K562 (cell line): Measurements from ENCODE around the gene ZMYND8. TPM values are rescaled to one million over a fixed set of nuclear protein-coding genes. Genes with fewer than 3 reads are reported as not detected.

Experiments used
- ARID3B ChIP-seq: fragments of 250-450 bp; sonication (Bioruptor Pico); IDR thresholded peaks from 2 replicates; pipeline ENCODE4 v1.4.0; 2020; ENCODE audit warnings: borderline replicate concordance
- ATF3 ChIP-seq, 2 experiments: fragments of 450-650 bp in 1 of 2; sonication (generic) in 1 of 2; formaldehyde crosslinking in 1 of 2; IDR thresholded peaks in 1 of 2; conservative IDR thresholded peaks in 1 of 2; 2 replicates each; pipeline versions ENCODE4 v1.6.1 to v1.8.1; 2016 to 2023; ENCODE audit warnings: mild to moderate bottlenecking in 2 of 2, moderate library complexity in 2 of 2, inconsistent platforms in 1 of 2, missing genetic modification reagents in 1 of 2
- BRF2 ChIP-seq: IDR thresholded peaks from 3 replicates; pipeline ENCODE4 v1.6.1; 2011; ENCODE audit warnings: borderline replicate concordance, mild to moderate bottlenecking; ENCODE audit not compliant: insufficient read length, insufficient read depth
- CREB1 ChIP-seq, 2 experiments: sonication (generic) in 1 of 2; formaldehyde crosslinking in 1 of 2; IDR thresholded peaks; 2 replicates each; pipeline versions ENCODE4 v1.6.1 to v1.8.0; 2012 to 2022; ENCODE audit warnings: inconsistent platforms in 1 of 2, mild to moderate bottlenecking in 1 of 2, missing genetic modification reagents in 1 of 2, moderate library complexity in 1 of 2
- DACH1 ChIP-seq: fragments of 450-650 bp; IDR thresholded peaks from 2 replicates; pipeline ENCODE4 v1.6.1; 2018; ENCODE audit not compliant: partially characterized antibody
- DPF2 ChIP-seq: fragments of 450-650 bp; IDR thresholded peaks from 2 replicates; pipeline ENCODE4 v1.6.1; 2016
- E2F3 ChIP-seq: fragments of 250-450 bp; sonication (Bioruptor Pico); IDR thresholded peaks from 2 replicates; pipeline ENCODE4 v1.4.0; 2020; ENCODE audit warnings: mild to moderate bottlenecking
- GABPA ChIP-seq: fragments of 200-800 bp; sonication (Bioruptor generic); conservative IDR thresholded peaks from 2 replicates; pipeline ENCODE4 v1.6.1; 2016; ENCODE audit warnings: low read depth, missing genetic modification characterization, missing compliant biosample characterization
- HDAC1 ChIP-seq, 2 experiments: fragments of 450-650 bp; IDR thresholded peaks; 2 replicates each; pipeline ENCODE4 v1.6.1; 2016 to 2017; ENCODE audit warnings: inconsistent platforms in 1 of 2, mild to moderate bottlenecking in 1 of 2, moderate library complexity in 1 of 2
- HDAC2 ChIP-seq: fragments of 450-650 bp; IDR thresholded peaks from 2 replicates; pipeline ENCODE4 v1.6.1; 2016; ENCODE audit warnings: mild to moderate bottlenecking
- HIVEP1 ChIP-seq: fragments of 250-450 bp; sonication (Bioruptor Pico); IDR thresholded peaks from 2 replicates; pipeline ENCODE4 v1.4.0; 2020; ENCODE audit warnings: mild to moderate bottlenecking
- KLF13 ChIP-seq: fragments of 450-650 bp; IDR thresholded peaks from 2 replicates; pipeline ENCODE4 v1.6.1; 2016; ENCODE audit warnings: missing genetic modification characterization, low read depth, mild to moderate bottlenecking, missing compliant biosample characterization, moderate library complexity, borderline replicate concordance
- MAFK ChIP-seq: IDR thresholded peaks from 2 replicates; pipeline ENCODE4 v1.6.1; 2011; ENCODE audit warnings: low read length, improper control_type of control experiment
- MEF2D ChIP-seq: conservative IDR thresholded peaks from 2 replicates; pipeline ENCODE4 v1.6.1; 2016; ENCODE audit warnings: low read depth, missing genetic modification characterization, missing compliant biosample characterization
- NCOA6 ChIP-seq: fragments of 450-650 bp; IDR thresholded peaks from 2 replicates; pipeline ENCODE4 v1.6.1; 2017; ENCODE audit warnings: mild to moderate bottlenecking
- POLR2AphosphoS2 ChIP-seq: IDR thresholded peaks from 2 replicates; pipeline ENCODE4 v1.6.1; 2012; ENCODE audit warnings: low read length, improper control_type of control experiment
- SMAD2 ChIP-seq: fragments of 150-350 bp; IDR thresholded peaks from 2 replicates; pipeline ENCODE4 v1.6.1; 2014; ENCODE audit warnings: low read depth, mild to moderate bottlenecking, low read length
- TAF15 ChIP-seq: fragments of 200-400 bp; formaldehyde crosslinking; IDR thresholded peaks from 2 replicates; pipeline ENCODE4 v1.6.1; 2017; ENCODE audit warnings: mild to moderate bottlenecking, low read depth, low read length, moderate library complexity
- TBP ChIP-seq: optimal IDR thresholded peaks from 2 replicates; pipeline ENCODE3; 2011; ENCODE audit warnings: low read depth, low read length, improper control_type of control experiment
- ZFX ChIP-seq: sonication (generic); formaldehyde crosslinking; IDR thresholded peaks from 2 replicates; pipeline ENCODE4 v1.8.0; 2022; ENCODE audit warnings: mild to moderate bottlenecking, missing genetic modification reagents, moderate library complexity
- ZNF224 ChIP-seq: sonication (generic); formaldehyde crosslinking; IDR thresholded peaks from 2 replicates; pipeline ENCODE4 v1.8.0; 2022; ENCODE audit warnings: mild to moderate bottlenecking, missing genetic modification reagents
- ZNF23 ChIP-seq: fragments of 250-450 bp; sonication (Bioruptor Pico); IDR thresholded peaks from 2 replicates; pipeline ENCODE4 v1.4.0; 2020; ENCODE audit warnings: mild to moderate bottlenecking
- ZNF347 ChIP-seq: fragments of 450-650 bp; formaldehyde crosslinking; IDR thresholded peaks from 2 replicates; pipeline ENCODE4 v1.4.0; 2020; ENCODE audit warnings: low read depth, mild to moderate bottlenecking, moderate library complexity
- ZNF511 ChIP-seq: sonication (generic); formaldehyde crosslinking; IDR thresholded peaks from 2 replicates; pipeline ENCODE4 v1.8.0; 2022; ENCODE audit warnings: mild to moderate bottlenecking, missing genetic modification reagents
- ZNF512 ChIP-seq: IDR thresholded peaks from 2 replicates; pipeline ENCODE4 v1.6.1; 2016; ENCODE audit warnings: missing genetic modification characterization, missing compliant biosample characterization
- polyA plus RNA-seq, 8 experiments: library from polyadenylated mRNA; depleted of rRNA in 4 of 8; stranded (reverse) in 5 of 8; unstranded in 3 of 8; fragments of >200 nt; fragmentation: Nextera tagmentation in 2 of 8; fragmentation: Illumina TruSeq in 1 of 8; extraction: Ambion mirVana in 2 of 8; extraction: Trizol in 1 of 8; gene quantifications; 2 replicates each; pipeline versions ENCODE4 v1.2.1 to v1.2.3, GENCODE V29; 2011 to 2014; ENCODE audit warnings: inconsistent platforms in 1 of 8, missing spikeins in 1 of 8
- total RNA-seq, 7 experiments: library from RNA; depleted of rRNA in 6 of 7; stranded (reverse); fragments of >200 nt in 6 of 7; fragmentation: Illumina TruSeq in 2 of 7; extraction: Trizol in 2 of 7; gene quantifications; 2 replicates each; pipeline versions ENCODE4 v1.2.1 to v1.2.3, GENCODE V29; 2011 to 2021; ENCODE audit warnings: low replicate concordance in 1 of 7

ZMYND8 gene
- total and polyA plus RNA-seq, 9 of the 15 experiments (the other 6 are each of a cell fraction or from before 2014, with no cell fraction given), result 31.8 to 148 (median 71.9) TPM

- TF ChIP-seq HIVEP1 (CRISPR knock-in tag), result no peak
- TF ChIP-seq TAF15, result no peak
- no peak for TF ChIP-seq ARID3B
- no peak for TF ChIP-seq ZNF347 (CRISPR knock-in tag)
- TF ChIP-seq DPF2, result peak; percentile 39
- no peak for TF ChIP-seq CREB1 (IDR thresholded peaks at IDR 0.05)
- no peak for TF ChIP-seq CREB1 (CRISPR knock-in tag; IDR thresholded peaks at IDR 0.05)
- TF ChIP-seq POLR2AphosphoS2, result no peak
- TF ChIP-seq DACH1, result no peak
- TF ChIP-seq HDAC1 (IDR thresholded peaks at IDR 0.05), result no peak
- 0 out of 2 replicates have a peak, but pooled peaks have one; percentile 51 for TF ChIP-seq MEF2D (tag)
- peak; percentile 18; the same call in 1 of the 2 replicates for TF ChIP-seq MAFK
- no peak for TF ChIP-seq E2F3 (CRISPR knock-in tag)
- no peak for TF ChIP-seq ZNF23 (CRISPR knock-in tag)
- no peak for TF ChIP-seq TBP
- TF ChIP-seq SMAD2, result no peak
- no peak for TF ChIP-seq ZNF512 (tag)
- no peak for TF ChIP-seq HDAC2
- TF ChIP-seq ATF3 (IDR thresholded peaks at IDR 0.05), result peak; percentile 41
- no peak for TF ChIP-seq ATF3 (CRISPR knock-in tag; conservative IDR thresholded peaks at IDR 0.05)
- no peak for TF ChIP-seq ZNF511 (CRISPR knock-in tag)
- no peak for TF ChIP-seq GABPA (tag)
- TF ChIP-seq ZFX (CRISPR knock-in tag), result no peak
- TF ChIP-seq KLF13 (tag), result no peak
- TF ChIP-seq BRF2, result no peak
- TF ChIP-seq ZNF224, result no peak
- no peak for TF ChIP-seq NCOA6
These were observed 33.4 kb upstream of the ZMYND8 start (continued) for GRCh38 chr20:47389867-47390347.
